HCT116 (cell line): ENCODE measurements around the gene MN1. TPM values are rescaled to one million over a fixed set of nuclear protein-coding genes. Genes with fewer than 3 reads are reported as not detected.

ENCODE experiments used
- ATAC-seq: fragments of 200-7000 bp; cut with Tn5 transposase; 2 replicates; pipeline ENCODE4 v1.9.1; 2020; ENCODE audit warnings: mild to moderate bottlenecking, moderate library complexity
- BruUV-seq: library from RNA; stranded (reverse); fragments of 400-500 nt; replicated peaks from 2 replicates; lab custom pipeline; 2021; lab: Mats Ljungman, UMichigan
- CTCF ChIA-PET: fragments of 300-600 bp; sonication (Branson Sonifier 250); formaldehyde crosslinking; loops from one replicate; lab custom pipeline; 2021; ENCODE audit warnings: antibody characterized with exemption; lab: Charles Lee
- POLR2A ChIA-PET: fragments of 300-600, 350-600 bp; sonication (Branson Sonifier 250); formaldehyde crosslinking; loops from one replicate; lab custom pipeline; 2021; ENCODE audit warnings: antibody characterized with exemption; lab: Charles Lee
- RAD21 ChIA-PET, 2 experiments: fragments of 300-600 bp; sonication (Branson Sonifier 250); formaldehyde crosslinking; loops; one replicate each; lab custom pipeline; 2023; ENCODE audit warnings: low total read pairs in 2 of 2; ENCODE audit not compliant: uncharacterized antibody in 2 of 2, unreplicated experiment in 2 of 2, low non-redundant PET in 1 of 2; lab: Charles Lee
- DNase-seq: peaks from one replicate; pipeline ENCODE4 v3.0.0-alpha.2; 2010; ENCODE audit warnings: low read depth, low spot score
- H2AFZ ChIP-seq: fragments of 200-600 bp; shearing (Covaris generic), sonication (generic); 2 replicates; pipeline ENCODE4 v1.6.1; 2017; ENCODE audit warnings: low read depth, mixed run types, mixed read lengths, antibody characterized with exemption, low read length; ENCODE audit not compliant: poor library complexity, severe bottlenecking
- H3K27ac ChIP-seq: 2 replicates; pipeline ENCODE4 v1.5.1; 2012; ENCODE audit warnings: low read depth, low read length
- H3K27me3 ChIP-seq: fragments of 200-600 bp; sonication (generic); 2 replicates; pipeline ENCODE4 v1.6.1; 2016; ENCODE audit warnings: mixed run types, low read length, mixed read lengths; ENCODE audit not compliant: insufficient read depth
- H3K36me3 ChIP-seq, 2 experiments: fragments of 200-500 bp in 1 of 2; fragments of 200-600 bp in 1 of 2; sonication (Bioruptor generic) in 1 of 2; sonication (generic) in 1 of 2; 2 replicates each; pipeline versions ENCODE4 v1.5.1 to v1.6.1; 2014 to 2016; ENCODE audit warnings: low read length in 2 of 2, inconsistent platforms in 1 of 2, mixed read lengths in 1 of 2, mixed run types in 1 of 2; ENCODE audit not compliant: insufficient read depth in 2 of 2, control insufficient read depth in 1 of 2
- H3K4me1 ChIP-seq, 2 experiments: fragments of 200-600 bp in 1 of 2; sonication (generic) in 1 of 2; 2 replicates each; pipeline versions ENCODE4 v1.5.1 to v1.6.1; 2012 to 2017; ENCODE audit warnings: low read length in 2 of 2, inconsistent platforms in 1 of 2, mild to moderate bottlenecking in 1 of 2, mixed read lengths in 1 of 2, mixed run types in 1 of 2, moderate library complexity in 1 of 2; ENCODE audit not compliant: insufficient read depth in 2 of 2, control insufficient read depth in 1 of 2
- H3K4me2 ChIP-seq: fragments of 200-600 bp; sonication (generic); 2 replicates; pipeline ENCODE4 v1.6.1; 2017; ENCODE audit warnings: mixed run types, low read length, mixed read lengths
- H3K4me3 ChIP-seq, 2 experiments: fragments of 200-600 bp in 1 of 2; sonication (generic) in 1 of 2; replicated peaks in 1 of 2; 2 replicates each; pipeline ENCODE4 v1.5.1; 2011 to 2016; ENCODE audit warnings: low read length in 2 of 2, control low read depth in 1 of 2, low read depth in 1 of 2, mild to moderate bottlenecking in 1 of 2, mixed read lengths in 1 of 2, mixed run types in 1 of 2
- H3K79me2 ChIP-seq: fragments of 200-600 bp; sonication (generic); 2 replicates; pipeline ENCODE4 v1.6.1; 2017; ENCODE audit warnings: mild to moderate bottlenecking, mixed run types, low read length, moderate library complexity, mixed read lengths; ENCODE audit not compliant: insufficient read depth
- H3K9ac ChIP-seq: fragments of 200-600 bp; sonication (generic); 2 replicates; pipeline ENCODE4 v1.6.1; 2016; ENCODE audit warnings: low read length, mixed read lengths
- H3K9me2 ChIP-seq: fragments of 200-600 bp; sonication (generic), shearing (Covaris generic); 2 replicates; pipeline ENCODE4 v1.6.1; 2017; ENCODE audit warnings: mixed run types, mild to moderate bottlenecking, moderate library complexity; ENCODE audit not compliant: insufficient read depth
- H3K9me3 ChIP-seq, 2 experiments: fragments of 200-500 bp in 1 of 2; fragments of 200-600 bp in 1 of 2; sonication (Bioruptor generic) in 1 of 2; sonication (generic) in 1 of 2; 2 replicates each; pipeline ENCODE4 v1.6.1; 2014 to 2017; ENCODE audit warnings: low read length in 2 of 2, mixed read lengths in 2 of 2, inconsistent platforms in 1 of 2, low read depth in 1 of 2, mild to moderate bottlenecking in 1 of 2, mixed run types in 1 of 2, moderate library complexity in 1 of 2; ENCODE audit not compliant: control insufficient read depth in 1 of 2, insufficient read depth in 1 of 2
- H4K20me1 ChIP-seq: fragments of 200-600 bp; sonication (generic), shearing (Covaris generic); 2 replicates; pipeline ENCODE4 v1.6.1; 2017; ENCODE audit warnings: mixed run types, mild to moderate bottlenecking, moderate library complexity; ENCODE audit not compliant: insufficient read depth
- CTCF ChIP-seq, 3 experiments: fragments of 200-600 bp in 1 of 3; sonication (generic) in 1 of 3; IDR thresholded peaks in 2 of 3; conservative IDR thresholded peaks in 1 of 3; 2 replicates each; pipeline ENCODE4 v1.5.1; 2012 to 2017; ENCODE audit warnings: low read depth in 2 of 3, low read length in 2 of 3, antibody characterized with exemption in 1 of 3, borderline replicate concordance in 1 of 3, control low read depth in 1 of 3, mild to moderate bottlenecking in 1 of 3, mixed read lengths in 1 of 3, mixed run types in 1 of 3, moderate library complexity in 1 of 3; ENCODE audit not compliant: insufficient read depth in 1 of 3
- EGR1 ChIP-seq: IDR thresholded peaks from 2 replicates; pipeline ENCODE4 v1.6.1; 2012; ENCODE audit warnings: low read depth
- ELF1 ChIP-seq: IDR thresholded peaks from 2 replicates; pipeline ENCODE4 v1.6.1; 2012; ENCODE audit warnings: low read depth, borderline replicate concordance
- EZH2phosphoT487 ChIP-seq: fragments of 200-600 bp; IDR thresholded peaks from 2 replicates; pipeline ENCODE4 v1.6.1; 2018; ENCODE audit warnings: antibody characterized with exemption, borderline replicate concordance
- JUND ChIP-seq: IDR thresholded peaks from 2 replicates; pipeline ENCODE4 v1.6.1; 2012
- POLR2AphosphoS5 ChIP-seq: IDR thresholded peaks from 2 replicates; pipeline ENCODE4 v1.6.1; 2011; ENCODE audit warnings: mild to moderate bottlenecking, low read depth, low read length, moderate library complexity
- RAD21 ChIP-seq: IDR thresholded peaks from 2 replicates; pipeline ENCODE4 v1.6.1; 2012; ENCODE audit warnings: low read depth, mild to moderate bottlenecking
- REST ChIP-seq: IDR thresholded peaks from 2 replicates; pipeline ENCODE4 v1.6.1; 2012; ENCODE audit warnings: low read depth
- SP1 ChIP-seq: IDR thresholded peaks from 2 replicates; pipeline ENCODE4 v1.6.1; 2012; ENCODE audit warnings: low read depth
- YY1 ChIP-seq: IDR thresholded peaks from 2 replicates; pipeline ENCODE4 v1.6.1; 2011; ENCODE audit warnings: low read length, low read depth, moderate library complexity, mild to moderate bottlenecking; ENCODE audit not compliant: insufficient replicate concordance; ENCODE audit errors: extremely low read depth
- ZNF274 ChIP-seq: fragments of 200-500 bp; sonication (Bioruptor generic); IDR thresholded peaks from 2 replicates; pipeline ENCODE4 v1.6.1; 2014; ENCODE audit warnings: mild to moderate bottlenecking, low read depth, low read length, inconsistent platforms
- intact Hi-C: fragments of 100-400 bp; cut with micrococcal nuclease; formaldehyde crosslinking; loops from 2 replicates; pipeline ENCODE4 v1.10.0; 2022
- total RNA-seq: library from RNA; stranded (reverse); gene quantifications from one replicate; pipeline ENCODE4 v1.2.1, GENCODE V29; 2021; ENCODE audit not compliant: unreplicated experiment
- TF ChIP-seq, protein P1 (sequence below): IDR thresholded peaks from 2 replicates; pipeline ENCODE4 v1.6.1; 2011; ENCODE audit warnings: mild to moderate bottlenecking, low read length, moderate library complexity; ENCODE audit not compliant: insufficient replicate concordance; ENCODE audit errors: extremely low read depth

Gene MN1
- total RNA-seq, 1 experiment from 2014 or later, result 2.9 TPM

DNA sequence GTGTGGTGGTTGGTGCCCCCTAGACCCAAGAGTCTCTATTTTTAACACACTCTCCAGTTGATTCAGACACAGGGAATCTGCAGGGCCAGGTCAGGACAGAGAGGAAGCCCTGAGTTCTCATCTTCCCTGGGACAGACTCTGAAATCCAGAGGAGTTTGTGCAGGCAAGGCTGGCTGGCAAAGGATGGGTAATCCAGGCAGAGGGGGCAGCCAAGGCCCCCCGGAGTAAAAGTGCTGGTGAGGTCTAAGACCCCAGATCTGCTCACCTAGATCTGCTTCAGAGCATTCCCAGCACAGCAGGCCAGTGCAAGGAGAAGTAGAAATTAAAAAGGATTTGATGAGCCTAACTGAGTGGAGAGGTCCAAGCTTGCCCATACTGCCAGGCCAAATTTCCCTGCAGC, 40.6 kb upstream of the MN1 start (continued):
- no peak for TF ChIP-seq CTCF (IDR thresholded peaks at IDR 0.05 in 2 of 3, conservative IDR thresholded peaks at IDR 0.05 in 1 of 3; ENCODE audit: borderline replicate concordance in 1 of 3, insufficient read depth in 1 of 3, low read depth in 2 of 3, low read length in 2 of 3)
- no peak for TF ChIP-seq SP1
- TF ChIP-seq EZH2phosphoT487, result no peak
- no peak for TF ChIP-seq POLR2AphosphoS5

DNA sequence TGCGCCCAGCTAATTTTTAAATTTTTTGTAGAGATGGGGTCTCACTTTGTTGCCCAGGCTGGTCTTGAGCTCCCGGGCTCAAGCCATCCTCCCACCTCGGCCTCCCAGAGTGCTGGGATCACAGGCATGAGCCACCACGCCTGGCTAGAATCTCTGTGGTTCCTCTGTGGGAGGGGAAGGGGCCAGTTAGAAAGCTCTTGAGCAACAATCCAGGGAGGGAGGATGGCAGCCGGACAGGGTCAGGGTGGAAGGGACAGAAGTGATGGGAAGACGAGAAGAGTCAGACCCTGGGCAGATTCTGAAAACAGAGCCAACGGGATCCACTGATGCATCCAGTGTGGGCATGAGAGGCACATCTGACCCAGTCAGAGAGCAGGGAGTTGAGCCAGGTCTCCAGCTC, 38.9 kb upstream of the MN1 start:
- TF ChIP-seq ZNF274, result no peak
- TF ChIP-seq ELF1, result no peak
- no peak for TF ChIP-seq JUND
- TF ChIP-seq YY1, result no peak
- TF ChIP-seq, protein P1, sequence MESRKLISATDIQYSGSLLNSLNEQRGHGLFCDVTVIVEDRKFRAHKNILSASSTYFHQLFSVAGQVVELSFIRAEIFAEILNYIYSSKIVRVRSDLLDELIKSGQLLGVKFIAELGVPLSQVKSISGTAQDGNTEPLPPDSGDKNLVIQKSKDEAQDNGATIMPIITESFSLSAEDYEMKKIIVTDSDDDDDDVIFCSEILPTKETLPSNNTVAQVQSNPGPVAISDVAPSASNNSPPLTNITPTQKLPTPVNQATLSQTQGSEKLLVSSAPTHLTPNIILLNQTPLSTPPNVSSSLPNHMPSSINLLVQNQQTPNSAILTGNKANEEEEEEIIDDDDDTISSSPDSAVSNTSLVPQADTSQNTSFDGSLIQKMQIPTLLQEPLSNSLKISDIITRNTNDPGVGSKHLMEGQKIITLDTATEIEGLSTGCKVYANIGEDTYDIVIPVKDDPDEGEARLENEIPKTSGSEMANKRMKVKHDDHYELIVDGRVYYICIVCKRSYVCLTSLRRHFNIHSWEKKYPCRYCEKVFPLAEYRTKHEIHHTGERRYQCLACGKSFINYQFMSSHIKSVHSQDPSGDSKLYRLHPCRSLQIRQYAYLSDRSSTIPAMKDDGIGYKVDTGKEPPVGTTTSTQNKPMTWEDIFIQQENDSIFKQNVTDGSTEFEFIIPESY, result no peak
- TF ChIP-seq REST, result no peak
- no peak for TF ChIP-seq SP1
- no peak for TF ChIP-seq RAD21
- TF ChIP-seq POLR2AphosphoS5, result no peak
- TF ChIP-seq EGR1, result no peak
- TF ChIP-seq EZH2phosphoT487, result no peak
- Histone ChIP-seq H3K27ac (no peak overlapping the region), H3K4me1 (no peaks in the 10 kb centered on the region), H3K79me2 (no peaks in the 10 kb centered on the region), H4K20me1 (no peaks in the 10 kb centered on the region), H3K4me3 (no peak overlapping the region), H3K36me3 (no peaks in the 10 kb centered on the region), H2AFZ (no peak overlapping the region), H3K27me3 (no peaks in the 10 kb centered on the region), H3K9me2 (no peaks in the 10 kb centered on the region), H3K9ac (no peak overlapping the region), H3K4me2 (no peak overlapping the region), H3K9me3 (no peaks in the 10 kb centered on the region)
- ATAC-seq, result no peak
- intact Hi-C loops, result no loop called here
- RAD21 ChIA-PET, result no interaction called here
- DNase-seq, result no peak
- CTCF ChIA-PET, result no interaction called here
- POLR2A ChIA-PET, result no interaction called here
- BruUV-seq, result no TSS peak
